Measurements from ENCODE around the gene B4GALT1. TPM values are rescaled to one million over a fixed set of nuclear protein-coding genes. Genes with fewer than 3 reads are reported as not detected.
A peak's percentile ranks its signal among the peaks of the same experiment; 100 is the strongest.

B4GALT1 gene
- total RNA-seq, 2 donors from 2014 or later: 57.6 to 76.1 TPM

DNA sequence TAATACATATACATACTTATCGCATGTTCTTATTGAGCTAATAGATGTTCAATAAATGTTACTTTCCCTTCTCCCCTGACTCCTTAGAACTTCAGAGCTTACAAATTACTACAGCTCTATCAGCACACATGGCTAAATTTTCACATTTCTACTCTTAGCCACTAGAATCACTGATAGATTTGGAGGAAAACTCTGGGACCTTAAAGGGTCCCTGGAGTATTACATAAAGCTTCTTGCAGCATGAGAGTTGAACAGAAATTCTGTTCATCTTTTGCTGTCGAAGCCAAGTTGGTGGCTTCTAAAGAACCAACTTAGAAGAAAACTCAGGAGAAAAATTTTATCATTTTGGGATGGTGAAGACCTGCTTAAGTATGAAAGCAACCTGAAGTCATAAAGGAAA lies 15.5 kb downstream of the B4GALT1 start:
- H3K4me1 ChIP-seq: peaks cover 0 to 86% of the 10 kb centered on the region in 2 donors
- no peak overlapping the region for H3K4me3 ChIP-seq
- DNase-seq (ENCODE audit: low spot score): no peak

DNA sequence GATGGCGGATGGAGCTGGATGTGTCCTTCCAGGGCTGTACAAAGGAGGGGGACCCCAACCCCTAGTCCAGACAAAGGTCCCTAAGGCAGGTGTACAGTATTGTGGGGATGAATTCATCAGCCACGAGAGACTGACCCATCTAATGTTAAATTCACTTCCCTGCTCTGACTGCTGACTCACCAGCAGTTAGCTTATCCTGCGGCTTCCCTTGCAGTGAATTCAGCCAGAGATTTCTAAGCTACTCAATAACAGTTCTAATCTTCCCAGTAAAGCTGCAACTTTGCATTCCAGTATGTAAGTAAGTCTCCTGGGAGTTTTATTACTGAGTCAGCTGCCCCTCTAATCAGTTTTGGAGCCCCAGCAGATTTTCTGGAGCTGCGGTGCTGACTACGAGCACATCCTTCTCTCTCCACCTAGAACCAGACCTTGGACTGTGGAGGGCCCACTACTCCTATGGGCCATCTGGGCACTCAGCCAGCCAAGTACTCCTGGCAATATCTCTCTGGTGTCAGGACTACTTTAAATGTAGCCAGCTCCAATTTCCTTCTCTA lies 16.1 kb downstream of the B4GALT1 start:
- Histone ChIP-seq H3K4me1 (peaks cover 0 to 86% of the 10 kb centered on the region in 2 donors), H3K4me3 (no peak overlapping the region)
- DNase-seq (ENCODE audit: low spot score): peak; percentile 69

More for the DNA sequence above, 15.5 kb downstream of the B4GALT1 start:
- Histone ChIP-seq H3K36me3 (no peaks in the 10 kb centered on the region), H3K27ac (peak overlapping the region; percentile 60 to 82), H3K27me3 (no peaks in the 10 kb centered on the region), H3K9me3 (no peaks in the 10 kb centered on the region)
- TF ChIP-seq, protein P1, sequence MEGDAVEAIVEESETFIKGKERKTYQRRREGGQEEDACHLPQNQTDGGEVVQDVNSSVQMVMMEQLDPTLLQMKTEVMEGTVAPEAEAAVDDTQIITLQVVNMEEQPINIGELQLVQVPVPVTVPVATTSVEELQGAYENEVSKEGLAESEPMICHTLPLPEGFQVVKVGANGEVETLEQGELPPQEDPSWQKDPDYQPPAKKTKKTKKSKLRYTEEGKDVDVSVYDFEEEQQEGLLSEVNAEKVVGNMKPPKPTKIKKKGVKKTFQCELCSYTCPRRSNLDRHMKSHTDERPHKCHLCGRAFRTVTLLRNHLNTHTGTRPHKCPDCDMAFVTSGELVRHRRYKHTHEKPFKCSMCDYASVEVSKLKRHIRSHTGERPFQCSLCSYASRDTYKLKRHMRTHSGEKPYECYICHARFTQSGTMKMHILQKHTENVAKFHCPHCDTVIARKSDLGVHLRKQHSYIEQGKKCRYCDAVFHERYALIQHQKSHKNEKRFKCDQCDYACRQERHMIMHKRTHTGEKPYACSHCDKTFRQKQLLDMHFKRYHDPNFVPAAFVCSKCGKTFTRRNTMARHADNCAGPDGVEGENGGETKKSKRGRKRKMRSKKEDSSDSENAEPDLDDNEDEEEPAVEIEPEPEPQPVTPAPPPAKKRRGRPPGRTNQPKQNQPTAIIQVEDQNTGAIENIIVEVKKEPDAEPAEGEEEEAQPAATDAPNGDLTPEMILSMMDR (IDR thresholded peaks at IDR 0.05): no peak

DNA sequence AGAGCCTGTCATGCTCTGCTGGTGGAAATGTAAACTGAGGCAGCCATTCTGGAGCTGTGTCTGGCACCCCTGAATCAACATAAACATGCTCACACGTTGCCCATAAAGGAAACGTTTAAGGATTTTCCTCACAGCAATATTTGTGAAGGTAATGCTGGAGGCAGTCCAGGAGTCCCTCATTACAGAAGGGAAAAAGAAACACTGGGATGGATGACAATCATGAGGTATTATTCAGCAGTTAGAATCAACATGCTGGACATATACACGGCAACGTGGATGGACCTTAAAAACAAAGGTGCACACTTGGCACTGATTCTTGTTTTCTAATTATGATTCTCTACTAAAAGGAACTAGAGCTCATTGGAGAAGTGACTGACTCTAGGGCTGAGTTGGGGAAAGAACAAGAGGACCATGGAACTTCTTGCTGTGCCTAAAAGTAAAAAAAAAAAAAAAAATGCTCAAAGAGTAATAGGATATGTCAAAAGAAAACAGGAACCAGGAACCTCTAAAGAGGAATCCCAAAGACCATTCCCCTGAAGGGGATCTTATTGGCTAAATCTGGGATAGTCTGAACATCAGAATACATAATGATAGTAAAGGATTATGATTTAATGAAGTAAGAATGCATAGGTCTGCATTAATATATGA lies 18.6 kb downstream of the B4GALT1 start:
- DNase-seq (ENCODE audit: low spot score): no peak
- Histone ChIP-seq H3K27me3 (no peaks in the 10 kb centered on the region), H3K9me3 (no peaks in the 10 kb centered on the region), H3K4me3 (no peak overlapping the region), H3K36me3 (no peaks in the 10 kb centered on the region), H3K27ac (peak overlapping the region in 1 of 2 donors; percentile 9), H3K4me1 (peaks cover 0 to 90% of the 10 kb centered on the region in 2 donors)
- TF ChIP-seq, protein P1 (IDR thresholded peaks at IDR 0.05): no peak

More for the DNA sequence above, 16.1 kb downstream of the B4GALT1 start:
- H3K27me3 ChIP-seq: no peaks in the 10 kb centered on the region
- TF ChIP-seq, protein P1 (IDR thresholded peaks at IDR 0.05): no peak
- no peaks in the 10 kb centered on the region for H3K9me3 ChIP-seq
- no peaks in the 10 kb centered on the region for H3K36me3 ChIP-seq
- peak overlapping the region; percentile 60 to 82 for H3K27ac ChIP-seq

DNA sequence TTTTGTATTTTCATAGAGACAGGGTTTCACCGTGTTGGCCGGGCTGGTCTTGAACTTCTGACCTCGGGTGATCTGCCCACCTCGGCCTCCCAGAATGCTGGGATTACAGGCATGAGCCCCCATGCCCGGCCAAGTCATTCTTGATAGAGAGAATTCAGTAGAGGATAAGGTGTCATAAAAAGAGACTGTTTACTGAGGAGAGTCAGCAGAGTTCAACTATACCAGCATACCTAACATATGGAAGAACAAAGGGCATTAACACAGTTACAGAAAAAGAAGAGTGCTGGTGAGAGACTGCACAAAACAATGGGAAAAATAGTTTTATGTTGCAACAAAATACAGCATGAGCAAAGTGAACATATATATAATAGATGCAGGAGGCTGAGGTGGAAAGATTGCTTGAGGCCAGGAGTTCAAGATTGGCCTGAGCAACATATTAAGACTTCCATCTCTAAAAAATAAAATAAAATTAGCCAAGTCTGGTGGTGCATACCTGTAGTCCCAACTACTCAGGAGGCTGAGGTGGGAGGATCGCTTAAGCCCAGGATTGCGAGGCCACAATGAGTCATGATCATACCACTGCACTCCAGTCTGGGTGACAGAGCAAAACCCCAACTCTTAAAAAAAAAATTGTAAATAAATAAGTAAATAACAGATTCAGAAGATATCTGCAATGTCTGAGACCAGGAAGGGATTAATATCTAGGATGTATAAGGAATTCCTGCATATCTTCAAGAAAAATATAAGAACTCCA lies 19.5 kb downstream of the B4GALT1 start:
- no peak overlapping the region for H3K27ac ChIP-seq
- H3K36me3 ChIP-seq: no peaks in the 10 kb centered on the region
- H3K27me3 ChIP-seq: no peaks in the 10 kb centered on the region
- no peak overlapping the region for H3K4me3 ChIP-seq
- H3K9me3 ChIP-seq: no peaks in the 10 kb centered on the region
- DNase-seq (ENCODE audit: low spot score): no peak
- TF ChIP-seq, protein P1 (IDR thresholded peaks at IDR 0.05): no peak
- H3K4me1 ChIP-seq: peaks cover 0 to 92% of the 10 kb centered on the region in 2 donors

DNA sequence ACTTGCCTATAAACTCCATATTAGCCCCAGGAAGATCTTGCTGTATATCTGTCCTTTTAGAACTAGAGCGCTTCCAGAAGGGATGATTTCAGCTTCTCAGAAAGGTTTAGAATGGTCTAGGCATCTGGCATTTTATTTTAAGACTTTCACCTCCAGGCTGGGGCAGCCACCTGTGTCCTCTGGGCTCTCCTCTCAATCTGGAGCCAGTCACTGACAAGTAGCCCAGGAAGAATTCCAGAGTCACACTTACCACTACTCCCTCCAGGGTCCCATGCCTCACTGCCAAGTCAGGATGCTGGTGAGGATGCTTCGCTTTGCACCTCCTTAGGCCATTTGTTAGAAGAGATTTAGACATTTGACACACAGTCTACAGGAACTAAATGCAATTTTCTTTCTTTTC lies 20.8 kb downstream of the B4GALT1 start:
- no peak overlapping the region for H3K27ac ChIP-seq
- no peak overlapping the region for H3K4me3 ChIP-seq
- no peak for DNase-seq (ENCODE audit: low spot score)
- H3K9me3 ChIP-seq: no peaks in the 10 kb centered on the region
- H3K27me3 ChIP-seq: no peaks in the 10 kb centered on the region
- TF ChIP-seq, protein P1 (IDR thresholded peaks at IDR 0.05): no peak
- H3K36me3 ChIP-seq: no peaks in the 10 kb centered on the region
- H3K4me1 ChIP-seq: peaks cover 0 to 92% of the 10 kb centered on the region in 2 donors

Measured in right atrium auricular region (tissue), 2 donors.